GM13977 (cell line): ENCODE measurements around the gene WBP2NL.
"Not testable (repeated sequence)": the region's sequence is repeated elsewhere in the genome, so short reads cannot be mapped to it uniquely, and the experiment has no call there.

Source experiments
- DNase-seq: peaks from one replicate; pipeline ENCODE4 v3.0.0; 2012; ENCODE audit warnings: low spot score
- in situ Hi-C: fragments of 300-500 bp; cut with MboI; formaldehyde crosslinking; loops from one replicate; pipeline ENCODE4 v1.12.0; 2022; ENCODE audit warnings: low sequenced_read_pairs, low pct_unique_long_range_greater_than_20kb, mixed read lengths, inconsistent platforms; ENCODE audit not compliant: unreplicated experiment
- TF ChIP-seq, protein P1 (sequence below): IDR thresholded peaks from 2 replicates; pipeline ENCODE4 v1.5.1; 2012; ENCODE audit warnings: mild to moderate bottlenecking, control low read depth; ENCODE audit not compliant: insufficient read depth; ENCODE audit errors: extremely low read depth, missing control alignments

WBP2NL gene, protein sequence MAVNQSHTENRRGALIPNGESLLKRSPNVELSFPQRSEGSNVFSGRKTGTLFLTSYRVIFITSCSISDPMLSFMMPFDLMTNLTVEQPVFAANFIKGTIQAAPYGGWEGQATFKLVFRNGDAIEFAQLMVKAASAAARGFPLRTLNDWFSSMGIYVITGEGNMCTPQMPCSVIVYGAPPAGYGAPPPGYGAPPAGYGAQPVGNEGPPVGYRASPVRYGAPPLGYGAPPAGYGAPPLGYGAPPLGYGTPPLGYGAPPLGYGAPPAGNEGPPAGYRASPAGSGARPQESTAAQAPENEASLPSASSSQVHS

DNA sequence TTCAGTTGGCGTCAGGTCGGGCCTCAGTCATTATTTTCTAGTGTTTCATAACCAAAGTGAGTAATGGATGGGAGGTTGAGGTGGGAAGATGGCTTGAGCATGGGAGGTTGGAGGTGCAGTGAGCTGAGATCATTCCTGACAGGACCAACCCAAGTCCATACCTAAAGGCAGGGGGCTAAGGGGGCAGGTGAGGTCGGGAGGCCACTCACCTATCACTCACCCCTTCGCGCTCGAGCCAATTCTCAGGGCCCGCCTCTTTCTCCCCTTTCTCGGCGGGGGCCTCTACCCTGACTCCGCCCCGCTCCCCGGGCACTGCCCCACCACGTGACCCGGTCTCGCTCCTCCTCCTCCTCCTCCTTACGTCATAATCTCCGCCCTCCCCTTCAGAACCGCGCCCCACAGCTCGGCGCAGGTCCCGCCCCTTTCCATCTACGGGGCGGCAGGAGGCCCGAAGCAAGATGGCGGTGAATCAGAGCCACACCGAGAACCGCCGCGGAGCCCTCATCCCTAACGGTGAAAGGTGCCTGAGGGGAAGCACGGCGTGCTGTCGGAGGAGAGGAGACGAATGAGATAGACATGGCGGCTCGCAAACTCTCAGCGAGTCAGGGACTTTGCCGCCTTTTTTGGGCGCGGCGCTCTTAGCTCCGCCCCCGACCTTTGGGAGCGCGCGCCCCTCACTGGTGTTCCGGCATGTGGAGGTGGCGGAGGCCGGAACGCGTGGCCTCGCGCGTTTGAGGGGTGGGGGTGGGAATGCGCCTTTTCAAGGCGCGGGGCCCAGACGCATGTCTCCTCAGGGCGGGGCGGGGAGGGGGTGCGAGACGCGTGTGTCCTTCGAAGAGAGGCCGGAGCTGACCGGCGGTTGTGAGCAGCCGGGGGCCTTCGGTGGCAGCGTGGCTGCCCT lies at the start of gene WBP2NL:
Gene WBP2NL, plus strand, starts transcription at position 428 of the 901 bp plus-strand sequence. Its CDS starts 31 bp downstream, at position 459.
- in situ Hi-C loops, result no loop called here
- TF ChIP-seq, protein P1, sequence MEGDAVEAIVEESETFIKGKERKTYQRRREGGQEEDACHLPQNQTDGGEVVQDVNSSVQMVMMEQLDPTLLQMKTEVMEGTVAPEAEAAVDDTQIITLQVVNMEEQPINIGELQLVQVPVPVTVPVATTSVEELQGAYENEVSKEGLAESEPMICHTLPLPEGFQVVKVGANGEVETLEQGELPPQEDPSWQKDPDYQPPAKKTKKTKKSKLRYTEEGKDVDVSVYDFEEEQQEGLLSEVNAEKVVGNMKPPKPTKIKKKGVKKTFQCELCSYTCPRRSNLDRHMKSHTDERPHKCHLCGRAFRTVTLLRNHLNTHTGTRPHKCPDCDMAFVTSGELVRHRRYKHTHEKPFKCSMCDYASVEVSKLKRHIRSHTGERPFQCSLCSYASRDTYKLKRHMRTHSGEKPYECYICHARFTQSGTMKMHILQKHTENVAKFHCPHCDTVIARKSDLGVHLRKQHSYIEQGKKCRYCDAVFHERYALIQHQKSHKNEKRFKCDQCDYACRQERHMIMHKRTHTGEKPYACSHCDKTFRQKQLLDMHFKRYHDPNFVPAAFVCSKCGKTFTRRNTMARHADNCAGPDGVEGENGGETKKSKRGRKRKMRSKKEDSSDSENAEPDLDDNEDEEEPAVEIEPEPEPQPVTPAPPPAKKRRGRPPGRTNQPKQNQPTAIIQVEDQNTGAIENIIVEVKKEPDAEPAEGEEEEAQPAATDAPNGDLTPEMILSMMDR, result no peak
- peak; percentile 96 for DNase-seq

DNA sequence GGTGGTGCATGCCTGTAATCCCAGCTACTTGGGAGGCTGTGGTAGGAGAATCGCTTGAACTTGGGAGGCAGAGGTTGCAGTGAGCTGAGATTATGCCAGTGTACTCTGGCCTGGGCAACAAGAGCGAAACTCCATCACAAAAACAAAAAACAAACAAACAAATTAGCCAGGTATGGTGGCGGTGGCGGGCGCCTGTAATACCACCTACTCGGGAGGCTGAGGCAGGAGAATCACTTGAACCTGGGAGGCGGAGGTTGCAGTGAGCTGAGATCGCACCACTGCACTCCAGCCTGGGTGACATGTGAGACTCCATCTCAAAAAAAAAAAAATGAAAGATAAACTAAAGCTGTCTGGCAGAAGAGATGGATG lies 49.7 kb upstream of the WBP2NL start:
- in situ Hi-C loops, result loop anchor here (10.0 kb wide), 2 partner anchors 114 to 254 kb away; partner anchors contain the start of genes MEI1 and SREBF2

DNA sequence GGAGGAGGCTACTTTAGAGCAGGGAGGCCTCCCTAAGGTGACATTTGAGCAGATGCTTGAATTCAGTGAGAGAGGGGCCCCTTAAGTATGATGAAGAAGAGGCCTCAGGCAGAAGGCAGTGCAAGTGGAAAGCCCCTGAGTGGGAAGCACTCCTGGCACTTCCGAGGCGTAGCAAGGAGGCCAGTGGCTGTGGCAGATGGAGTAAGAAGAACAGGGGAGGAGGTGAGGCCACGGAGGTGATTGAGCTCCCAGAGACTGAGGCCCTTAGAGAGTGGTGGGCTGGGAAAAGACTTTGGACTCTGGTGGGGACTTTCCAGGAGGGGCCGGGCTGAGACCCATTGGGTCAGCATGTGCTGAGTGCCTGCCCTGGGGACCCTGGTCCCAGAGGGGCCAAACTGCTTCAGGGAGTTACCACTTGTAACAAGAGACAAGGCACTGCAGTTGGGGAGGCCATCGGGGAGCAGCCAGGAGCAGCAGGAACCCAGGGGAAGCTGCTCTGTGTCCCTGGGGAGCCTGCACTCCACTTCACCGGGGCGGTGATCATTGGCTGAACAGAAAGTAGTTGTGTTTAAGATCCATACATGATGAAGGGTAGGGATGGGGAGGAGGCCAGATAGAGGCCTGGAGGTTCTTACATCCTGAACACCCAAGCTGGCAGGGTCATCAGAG lies 49.2 kb upstream of the WBP2NL start:
- DNase-seq, result no peak
- in situ Hi-C loops, result loop anchor here (10.0 kb wide), 2 partner anchors 115 to 255 kb away; partner anchors contain the start of genes MEI1 and SREBF2
- TF ChIP-seq, protein P1, result no peak

More for the DNA sequence above, 49.7 kb upstream of the WBP2NL start:
- not testable (repeated sequence) for DNase-seq

DNA sequence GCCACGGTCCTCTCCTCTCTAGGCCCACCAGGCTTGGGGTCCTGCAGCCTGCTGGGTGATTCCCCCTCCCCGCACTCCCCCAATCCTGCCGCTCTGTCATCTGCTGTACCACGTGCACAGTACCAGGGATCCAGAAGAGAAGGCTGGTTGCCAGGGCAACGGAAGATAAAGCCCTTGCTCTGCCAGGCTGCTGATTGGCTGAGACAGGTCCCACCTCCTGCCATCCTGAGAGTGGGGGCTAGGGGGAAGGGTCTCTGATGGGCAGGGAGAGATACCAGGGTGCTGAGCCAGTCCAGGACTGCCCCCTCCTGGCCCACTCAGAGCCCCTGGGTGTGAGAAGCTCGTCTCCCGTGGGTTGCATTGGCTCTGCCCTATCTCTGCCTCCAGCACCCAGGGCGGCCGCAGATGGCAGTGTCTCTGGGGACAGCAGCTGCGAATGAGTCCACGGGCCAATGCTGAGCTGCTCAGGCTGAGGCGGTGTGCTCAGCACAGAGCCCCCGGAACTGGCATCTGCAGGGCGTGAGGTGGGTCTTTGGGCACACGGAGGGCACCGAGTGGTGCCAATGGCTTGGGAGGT lies 46.6 kb upstream of the WBP2NL start, which contains the start of gene SMIM45:
Gene SMIM45, plus strand, starts transcription at position 253 of the 577 bp plus-strand sequence.
- in situ Hi-C loops, result loop anchor here (25.0 kb wide), 1 partner anchor 485 kb away; the partner anchor contains the start of gene NFAM1
- DNase-seq, result no peak
- TF ChIP-seq, protein P1, result no peak

DNA sequence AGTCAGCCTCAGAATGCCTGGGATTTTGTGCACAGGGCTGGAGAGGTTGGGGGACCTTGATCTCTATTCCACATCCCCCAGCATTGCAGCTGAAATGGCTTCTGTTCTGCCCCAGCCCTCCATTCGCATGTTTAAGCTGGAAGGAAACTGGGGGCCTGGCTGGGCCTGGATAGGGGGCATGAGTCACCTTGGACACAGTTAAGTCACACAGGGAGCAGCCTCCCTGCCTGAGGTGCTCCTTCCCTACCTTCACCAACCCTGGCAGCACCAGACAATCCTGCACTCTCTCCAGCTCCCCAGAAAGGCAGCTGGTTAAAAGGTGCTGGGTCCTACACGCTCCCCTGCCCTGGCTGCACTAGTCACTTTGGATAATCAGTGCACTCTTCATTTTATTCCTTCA lies 45.9 kb upstream of the WBP2NL start:
- in situ Hi-C loops, result loop anchor here (25.0 kb wide), 1 partner anchor 485 kb away; the partner anchor contains the start of gene NFAM1
- TF ChIP-seq, protein P1, result no peak
- DNase-seq, result no peak

DNA sequence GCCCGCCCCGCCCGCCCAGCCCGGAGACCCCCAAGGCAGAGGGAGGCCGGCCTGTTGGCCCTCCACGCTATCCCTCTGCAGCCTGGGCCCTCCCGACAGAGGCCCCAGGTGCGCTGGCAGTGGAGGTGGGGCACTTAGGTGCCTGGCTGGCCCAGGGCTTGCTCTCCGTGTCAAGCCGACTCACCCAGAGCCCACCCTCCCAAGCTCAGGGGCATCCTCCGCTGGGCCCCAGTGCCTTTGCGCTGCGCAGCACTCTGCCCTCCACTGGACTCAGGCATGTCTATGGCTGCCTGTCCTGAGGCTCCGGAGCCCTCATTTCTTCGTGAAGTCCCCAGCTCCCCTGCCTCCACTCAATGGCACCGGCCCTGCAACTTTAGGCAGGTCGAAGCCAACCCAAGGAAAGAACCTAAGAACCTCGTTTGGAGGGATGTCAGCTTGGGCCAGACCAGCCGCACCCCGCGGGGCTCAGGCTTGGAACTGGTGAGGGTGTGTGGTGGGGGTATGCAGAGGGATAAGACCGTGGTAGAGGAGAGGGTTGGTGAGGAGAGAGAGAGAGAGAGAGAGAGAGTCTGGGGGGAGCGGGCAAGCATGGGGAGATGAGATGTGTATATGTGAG lies 40.5 kb upstream of the WBP2NL start:
- TF ChIP-seq, protein P1, result no peak
- DNase-seq, result no peak
- in situ Hi-C loops, result loop anchor here (25.0 kb wide), 1 partner anchor 479 kb away; the partner anchor contains the start of gene NFAM1
